ENCODE measurements around the gene LHX3. TPM values are rescaled to one million over a fixed set of nuclear protein-coding genes. Genes with fewer than 3 reads are reported as not detected.
A peak's percentile ranks its signal among the peaks of the same experiment; 100 is the strongest.

The LHX3 gene
- total RNA-seq, 1 experiment from 2014 or later = not detected

GRCh38 chr9:136247947-136248637 is 43.2 kb upstream of the LHX3 start:
- Histone ChIP-seq H4K8ac (replicated peaks; ENCODE audit: insufficient read length, low read depth, low read length) (no peak overlapping the region), H2BK5ac (ENCODE audit: insufficient read length, low read length) (no peak overlapping the region), H3K23me2 (ENCODE audit: insufficient read length, low read depth, low read length, poor library complexity, severe bottlenecking) (peaks cover 5% of the 10 kb centered on the region), H3K4ac (ENCODE audit: low read depth, low read length) (no peak overlapping the region), H4K5ac (ENCODE audit: insufficient read length, low read depth, low read length) (no peak overlapping the region), H4K91ac (ENCODE audit: insufficient read length, low read depth, low read length) (no peak overlapping the region), H3K23ac (ENCODE audit: insufficient read length, low read depth, low read length) (no peak overlapping the region), H3K4me2 (ENCODE audit: insufficient read depth, insufficient read length, low read length) (no peak overlapping the region), H3K9ac (ENCODE audit: extremely low read depth, insufficient read length, low read length) (no peak overlapping the region), H3K9me3 (ENCODE audit: control insufficient read depth, low read depth, low read length) (no peaks in the 10 kb centered on the region), H2AFZ (ENCODE audit: low read length) (no peak overlapping the region), H3K27ac (ENCODE audit: insufficient read length, low read depth, low read length) (no peak overlapping the region), H2BK15ac (ENCODE audit: low read depth, low read length) (no peak overlapping the region), H4K20me1 (ENCODE audit: control insufficient read depth, insufficient read depth, insufficient read length) (peaks cover 3% of the 10 kb centered on the region), H3K79me2 (ENCODE audit: insufficient read depth, low read length) (peaks cover 6% of the 10 kb centered on the region; the same call in 1 of the 2 replicates), H3K27me3 (ENCODE audit: insufficient read depth, low read length) (no peaks in the 10 kb centered on the region), H2BK12ac (ENCODE audit: insufficient read length, low read depth, low read length) (no peak overlapping the region), H2BK20ac (ENCODE audit: low read depth, low read length, poor library complexity, severe bottlenecking) (no peak overlapping the region), H3T11ph (ENCODE audit: low read length) (no peak overlapping the region), H3K4me1 (ENCODE audit: insufficient read depth, low read length) (peaks cover 9% of the 10 kb centered on the region), H3K14ac (ENCODE audit: insufficient read depth, low read length) (no peak overlapping the region), H2BK120ac (ENCODE audit: low read depth, low read length, poor library complexity, severe bottlenecking) (no peak overlapping the region), H3K79me1 (ENCODE audit: insufficient read depth, low read depth, low read length, poor library complexity, severe bottlenecking) (no peaks in the 10 kb centered on the region), H2AK5ac (ENCODE audit: insufficient read length, low read length) (no peak overlapping the region), H3K56ac (ENCODE audit: insufficient read length, low read depth, low read length) (no peak overlapping the region), H3K18ac (ENCODE audit: insufficient read length, low read depth, low read length) (no peak overlapping the region)
- Mint-ChIP-seq H3K27ac (0 out of 7 replicates have a peak overlapping the region, but pooled peaks of 1 of the 3 experiments have one; percentile 57), H3K9me3 (no peaks in the 10 kb centered on the region; a peak in 1 of 5 replicates), H3K36me3 (ENCODE audit: insufficient read depth in 1 of 3, low read depth in 3 of 3) (peaks cover 0 to 5% (median 0%) of the 10 kb centered on the region in 3 experiments; a peak in 1 of 7 replicates), H3K4me1 (peaks cover 29 to 50% of the 10 kb centered on the region in 2 experiments), H3K27me3 (ENCODE audit: low read depth) (peaks cover 18% of the 10 kb centered on the region), H3K4me3 (no peak overlapping the region; a peak in 1 of 5 replicates)
- no CpG with 5 or more reads among the region's 24 CpGs for WGBS (ENCODE audit: extremely low coverage, insufficient read length, low lambda C conversion rate)
- no peak for TF ChIP-seq CTCF (conservative IDR thresholded peaks at IDR 0.05)
- no peak for DNase-seq

Data from H9 (cell line).